ENCODE results near the gene C11orf24.

Gene C11orf24

GRCh38 chr11:68221406-68221805, 50.4 kb downstream of the C11orf24 start:
- no peak overlapping the region for H3K9ac ChIP-seq (ENCODE audit: low read length)
- no peaks in the 10 kb centered on the region for H3K9me3 ChIP-seq (ENCODE audit: control insufficient read depth, low read depth, low read length)
- no peak overlapping the region for H3K27ac ChIP-seq (ENCODE audit: low read length)
- H3K4me1 ChIP-seq (ENCODE audit: control insufficient read depth, low read depth, low read length) = no peaks in the 10 kb centered on the region
- no peaks in the 10 kb centered on the region for H3K27me3 ChIP-seq (ENCODE audit: control insufficient read depth, insufficient read depth, low read length)
- no peaks in the 10 kb centered on the region for H3K36me3 ChIP-seq (ENCODE audit: control insufficient read depth, low read depth, low read length)
- H3K4me3 ChIP-seq (ENCODE audit: low read length) = no peak overlapping the region

GRCh38 chr11:68216171-68216938, 55.4 kb downstream of the C11orf24 start:
- H3K27me3 ChIP-seq (ENCODE audit: control insufficient read depth, insufficient read depth, low read length) = peaks cover 6% of the 10 kb centered on the region
- peaks cover 3% of the 10 kb centered on the region for H3K4me1 ChIP-seq (ENCODE audit: control insufficient read depth, low read depth, low read length)
- H3K9ac ChIP-seq (ENCODE audit: low read length) = no peak overlapping the region

GRCh38 chr11:68215524-68216170, 56.1 kb downstream of the C11orf24 start:
- no peaks in the 10 kb centered on the region for H3K36me3 ChIP-seq (ENCODE audit: control insufficient read depth, low read depth, low read length)
- H3K9me3 ChIP-seq (ENCODE audit: control insufficient read depth, low read depth, low read length) = no peaks in the 10 kb centered on the region
- H3K9ac ChIP-seq (ENCODE audit: low read length) = no peak overlapping the region
- peaks cover 3% of the 10 kb centered on the region for H3K4me1 ChIP-seq (ENCODE audit: control insufficient read depth, low read depth, low read length)
- no peak overlapping the region for H3K4me3 ChIP-seq (ENCODE audit: low read length)
- H3K27me3 ChIP-seq (ENCODE audit: control insufficient read depth, insufficient read depth, low read length) = peaks cover 6% of the 10 kb centered on the region
- no peak overlapping the region for H3K27ac ChIP-seq (ENCODE audit: low read length)

More at GRCh38 chr11:68216171-68216938, 55.4 kb downstream of the C11orf24 start:
- no peak overlapping the region for H3K4me3 ChIP-seq (ENCODE audit: low read length)
- H3K36me3 ChIP-seq (ENCODE audit: control insufficient read depth, low read depth, low read length) = no peaks in the 10 kb centered on the region
- no peak overlapping the region for H3K27ac ChIP-seq (ENCODE audit: low read length)
- H3K9me3 ChIP-seq (ENCODE audit: control insufficient read depth, low read depth, low read length) = no peaks in the 10 kb centered on the region

GRCh38 chr11:68215087-68215445, 56.7 kb downstream of the C11orf24 start:
- Histone ChIP-seq H3K9me3 (ENCODE audit: control insufficient read depth, low read depth, low read length) (no peaks in the 10 kb centered on the region), H3K36me3 (ENCODE audit: control insufficient read depth, low read depth, low read length) (no peaks in the 10 kb centered on the region), H3K27me3 (ENCODE audit: control insufficient read depth, insufficient read depth, low read length) (peaks cover 6% of the 10 kb centered on the region), H3K9ac (ENCODE audit: low read length) (no peak overlapping the region), H3K4me1 (ENCODE audit: control insufficient read depth, low read depth, low read length) (peaks cover 3% of the 10 kb centered on the region), H3K4me3 (ENCODE audit: low read length) (no peak overlapping the region), H3K27ac (ENCODE audit: low read length) (no peak overlapping the region)

GRCh38 chr11:68214173-68215086, 57.3 kb downstream of the C11orf24 start:
- Histone ChIP-seq H3K9ac (ENCODE audit: low read length) (peak overlapping the region; percentile 90), H3K4me1 (ENCODE audit: control insufficient read depth, low read depth, low read length) (peaks cover 6% of the 10 kb centered on the region), H3K27ac (ENCODE audit: low read length) (peak overlapping the region; percentile 92), H3K4me3 (ENCODE audit: low read length) (peak overlapping the region; percentile 74), H3K9me3 (ENCODE audit: control insufficient read depth, low read depth, low read length) (no peaks in the 10 kb centered on the region), H3K27me3 (ENCODE audit: control insufficient read depth, insufficient read depth, low read length) (peaks cover 6% of the 10 kb centered on the region), H3K36me3 (ENCODE audit: control insufficient read depth, low read depth, low read length) (no peaks in the 10 kb centered on the region)

GRCh38 chr11:68213555-68214172, 58.1 kb downstream of the C11orf24 start:
- H3K9me3 ChIP-seq (ENCODE audit: control insufficient read depth, low read depth, low read length) = no peaks in the 10 kb centered on the region

GRCh38 chr11:68213135-68213515, 58.6 kb downstream of the C11orf24 start, which contains the start of gene KMT5B:
Gene KMT5B, minus strand, starts transcription at chr11:68213296. Its CDS starts 23,220 bp downstream, at chr11:68190076.
- peaks cover 13% of the 10 kb centered on the region for H3K4me1 ChIP-seq (ENCODE audit: control insufficient read depth, low read depth, low read length)
- H3K4me3 ChIP-seq (ENCODE audit: low read length) = peak within 1 kb of the TSS; percentile 99
- H3K27ac ChIP-seq (ENCODE audit: low read length) = peak within 1 kb of the TSS; percentile 92
- H3K36me3 ChIP-seq (ENCODE audit: control insufficient read depth, low read depth, low read length) = no peaks in the 10 kb centered on the region
- H3K27me3 ChIP-seq (ENCODE audit: control insufficient read depth, insufficient read depth, low read length) = peaks cover 6% of the 10 kb centered on the region
- peak within 1 kb of the TSS; percentile 90 for H3K9ac ChIP-seq (ENCODE audit: low read length)
- no peaks in the 10 kb centered on the region for H3K9me3 ChIP-seq (ENCODE audit: control insufficient read depth, low read depth, low read length)

More at GRCh38 chr11:68213555-68214172, 58.1 kb downstream of the C11orf24 start:
- Histone ChIP-seq H3K36me3 (ENCODE audit: control insufficient read depth, low read depth, low read length) (no peaks in the 10 kb centered on the region), H3K27ac (ENCODE audit: low read length) (peak overlapping the region; percentile 92), H3K4me1 (ENCODE audit: control insufficient read depth, low read depth, low read length) (peaks cover 13% of the 10 kb centered on the region), H3K9ac (ENCODE audit: low read length) (peak overlapping the region; percentile 90), H3K4me3 (ENCODE audit: low read length) (peak overlapping the region; percentile 74), H3K27me3 (ENCODE audit: control insufficient read depth, insufficient read depth, low read length) (peaks cover 6% of the 10 kb centered on the region)

GRCh38 chr11:68212421-68213134, 59.2 kb downstream of the C11orf24 start:
- Histone ChIP-seq H3K36me3 (ENCODE audit: control insufficient read depth, low read depth, low read length) (no peaks in the 10 kb centered on the region), H3K9ac (ENCODE audit: low read length) (peak overlapping the region; percentile 90), H3K4me1 (ENCODE audit: control insufficient read depth, low read depth, low read length) (peaks cover 13% of the 10 kb centered on the region), H3K4me3 (ENCODE audit: low read length) (peak overlapping the region; percentile 99), H3K27me3 (ENCODE audit: control insufficient read depth, insufficient read depth, low read length) (peaks cover 6% of the 10 kb centered on the region), H3K9me3 (ENCODE audit: control insufficient read depth, low read depth, low read length) (no peaks in the 10 kb centered on the region), H3K27ac (ENCODE audit: low read length) (peak overlapping the region; percentile 47)

- Histone ChIP-seq H3K4me3 (ENCODE audit: low read length) (peak overlapping the region; percentile 99), H3K9me3 (ENCODE audit: control insufficient read depth, low read depth, low read length) (no peaks in the 10 kb centered on the region), H3K36me3 (ENCODE audit: control insufficient read depth, low read depth, low read length) (no peaks in the 10 kb centered on the region), H3K27me3 (ENCODE audit: control insufficient read depth, insufficient read depth, low read length) (peaks cover 6% of the 10 kb centered on the region), H3K4me1 (ENCODE audit: control insufficient read depth, low read depth, low read length) (peaks cover 13% of the 10 kb centered on the region), H3K27ac (ENCODE audit: low read length) (no peak overlapping the region), H3K9ac (ENCODE audit: low read length) (peak overlapping the region; percentile 87)
Observed at GRCh38 chr11:68211546-68211945, 60.2 kb downstream of the C11orf24 start.

Measured in iPS-18a (cell line).